GM19328 (cell line): ENCODE results near the gene CDK13.
"Not testable (repeated sequence)": the region's sequence is repeated elsewhere in the genome, so short reads cannot be mapped to it uniquely, and the experiment has no call there.

Experiments
- ATAC-seq: cut with Tn5 transposase; IDR thresholded peaks from one replicate; pipeline ENCODE4 v1.9.1; 2021; ENCODE audit warnings: mild to moderate bottlenecking, moderate library complexity; ENCODE audit not compliant: unreplicated experiment

CDK13 gene

DNA sequence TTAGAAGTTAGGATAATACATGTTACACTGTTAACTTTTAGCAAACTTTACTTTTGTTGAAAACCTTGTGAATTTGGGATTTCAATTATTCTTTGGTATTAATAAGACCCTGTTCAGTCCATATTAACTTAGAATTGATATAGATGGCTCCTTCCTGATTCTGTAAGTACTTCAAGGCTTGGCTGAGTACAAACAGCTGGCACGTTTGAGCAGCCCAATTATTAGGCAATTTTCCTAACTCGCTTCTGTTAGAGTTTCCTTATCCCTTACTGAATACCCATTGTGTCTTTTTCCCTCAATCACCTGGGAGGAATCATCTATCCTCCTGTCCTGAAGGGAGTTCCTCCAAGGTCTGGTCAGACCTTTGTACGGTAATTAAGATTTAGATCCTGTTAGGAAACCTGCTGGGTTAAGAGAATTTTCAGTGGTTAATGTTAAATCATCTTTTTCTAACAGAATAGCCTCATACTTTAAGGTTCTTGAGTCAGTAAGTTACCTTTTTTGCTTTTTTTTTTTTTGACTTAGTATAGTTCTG, 195.6 kb downstream of the CDK13 start:
- ATAC-seq = not testable (repeated sequence)

DNA sequence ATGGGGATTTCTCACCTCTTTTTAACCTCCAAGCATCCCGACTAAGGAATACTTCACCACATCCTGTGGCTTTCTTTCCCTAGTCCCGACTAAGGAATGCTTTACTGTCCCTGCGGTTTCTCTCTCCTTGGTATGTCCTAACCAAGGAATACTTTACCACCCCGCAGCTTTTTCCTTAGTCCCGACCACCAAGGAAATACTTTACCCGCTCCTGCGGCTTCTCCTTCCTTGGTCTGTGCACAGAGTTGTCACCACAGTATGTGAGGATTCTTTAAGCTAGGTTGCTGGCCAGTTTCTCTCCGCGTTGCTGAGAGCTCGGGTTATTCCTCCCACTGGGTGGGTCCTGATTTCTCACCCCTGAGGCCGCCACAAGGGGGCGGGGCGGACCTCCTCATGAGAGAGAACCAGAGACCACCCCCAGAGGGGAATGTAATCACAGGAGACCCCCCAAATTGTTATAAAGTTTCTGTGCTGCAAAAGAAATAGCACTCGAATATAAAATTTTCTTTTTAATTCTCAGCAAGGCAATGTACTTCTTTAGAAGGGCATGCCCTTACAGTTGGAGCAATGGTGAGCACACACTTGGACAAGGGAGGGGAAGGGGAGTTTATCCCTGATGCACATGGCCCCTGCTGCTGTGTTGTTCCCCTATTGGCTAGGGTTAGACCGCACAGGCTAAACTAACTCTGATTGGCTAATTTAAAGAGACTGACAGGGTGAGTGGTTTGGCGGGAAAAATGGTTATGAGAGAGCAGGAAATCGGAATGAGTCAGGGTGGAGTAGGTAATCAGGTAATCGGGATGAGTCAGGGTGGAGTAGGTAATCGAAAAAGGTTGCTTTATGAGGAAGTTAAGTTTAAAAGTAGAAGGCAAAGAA, 197.6 kb downstream of the CDK13 start:
- no peak for ATAC-seq

DNA sequence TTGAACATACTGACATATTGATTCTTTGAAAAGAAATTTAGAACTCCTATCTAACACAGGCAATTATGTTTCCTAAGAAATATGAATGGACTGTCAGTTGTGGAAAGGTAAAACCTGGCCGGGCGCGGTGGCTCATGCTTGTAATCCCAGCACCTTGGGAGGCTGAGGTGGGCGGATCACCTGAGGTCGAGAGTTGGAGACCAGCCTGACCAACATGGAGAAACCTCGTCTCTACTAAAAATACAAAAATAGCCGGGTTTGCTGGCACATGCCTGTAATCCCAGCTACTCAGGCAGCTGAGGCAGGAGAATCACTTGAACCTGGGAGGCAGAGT, 198.2 kb downstream of the CDK13 start:
- not testable (repeated sequence) for ATAC-seq

DNA sequence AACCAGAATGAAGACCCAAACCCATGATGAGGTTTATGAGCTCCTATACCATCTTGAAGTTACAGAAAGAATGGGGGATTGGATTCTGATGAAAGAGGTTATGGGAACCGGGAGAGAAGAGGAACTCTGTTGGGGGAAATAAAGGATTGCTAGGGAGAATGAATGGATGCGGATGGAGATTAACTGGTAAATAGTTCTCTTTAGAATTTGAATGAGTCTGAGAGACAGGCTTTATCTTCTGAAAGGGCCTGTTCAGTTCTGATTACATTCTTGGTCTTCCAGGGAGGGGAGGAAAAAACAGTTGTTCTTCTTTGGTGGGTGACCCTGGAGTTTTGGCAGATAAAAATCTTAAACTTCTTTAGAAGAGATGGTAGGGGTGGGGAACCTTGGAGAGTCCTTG, 198.6 kb downstream of the CDK13 start:
- ATAC-seq = no peak
